SK-N-MC (cell line): ENCODE data around the gene PARD3B.

Experiments
- EZH2 ChIP-seq: fragments of 200-600 bp; sonication (generic); IDR thresholded peaks from one replicate; pipeline ENCODE4 v1.6.1; 2017; ENCODE audit warnings: antibody characterized with exemption
- POLR2AphosphoS5 ChIP-seq: IDR thresholded peaks from 2 replicates; pipeline ENCODE4 v1.6.1; 2012; ENCODE audit warnings: mild to moderate bottlenecking, low read depth, low read length, borderline replicate concordance

GRCh38 chr2:205475416-205475768 is 930.1 kb downstream of the PARD3B start:
- TF ChIP-seq POLR2AphosphoS5, result no peak
- no peak for TF ChIP-seq EZH2
